ENCODE data around the gene GIT2.
A peak's percentile ranks its signal among the peaks of the same experiment; 100 is the strongest.
"Not testable (repeated sequence)": the region's sequence is repeated elsewhere in the genome, so short reads cannot be mapped to it uniquely, and the experiment has no call there.

The GIT2 gene

GRCh38 chr12:109916045-109916444 is 80.1 kb downstream of the GIT2 start:
- DNase-seq: no peak

GRCh38 chr12:109915171-109916040 is 80.8 kb downstream of the GIT2 start:
- no peak for DNase-seq

GRCh38 chr12:109914461-109914860 is 81.7 kb downstream of the GIT2 start:
- no peak for DNase-seq

GRCh38 chr12:109912855-109913321 is 83.3 kb downstream of the GIT2 start:
- no peak for DNase-seq

- peak in 1 of 5 donors; percentile 18 for DNase-seq
These were observed 85.2 kb downstream of the GIT2 start for GRCh38 chr12:109910969-109911348.

GRCh38 chr12:109910254-109910968 is 85.8 kb downstream of the GIT2 start:
- DNase-seq: no peak

- DNase-seq: no peak
These were observed 90.9 kb downstream of the GIT2 start for GRCh38 chr12:109905301-109905700.

- DNase-seq: no peak
These were observed 93.2 kb downstream of the GIT2 start for GRCh38 chr12:109902891-109903418.

- no peak for DNase-seq
These were observed 95.2 kb downstream of the GIT2 start for GRCh38 chr12:109900752-109901580.

GRCh38 chr12:109899783-109900751 is 96.1 kb downstream of the GIT2 start, which contains the start of gene TCHP:
TSS of gene TCHP (plus strand) at chr12:109900274. CDS start at chr12:109903027, 2,753 bp downstream.
- DNase-seq: peak; percentile 42 to 81 (median 63)

GRCh38 chr12:109899345-109899744 is 96.8 kb downstream of the GIT2 start:
- DNase-seq: not testable (repeated sequence)

- no peak for DNase-seq
These were observed 99.1 kb downstream of the GIT2 start for GRCh38 chr12:109897029-109897428.

GRCh38 chr12:109896188-109896587 is 100.0 kb downstream of the GIT2 start:
- DNase-seq: no peak

- no peak for DNase-seq
These were observed 101.2 kb downstream of the GIT2 start for GRCh38 chr12:109894939-109895338.

- no peak for DNase-seq
These were observed 102.7 kb downstream of the GIT2 start for GRCh38 chr12:109893261-109893995.

GRCh38 chr12:109892748-109893147 is 103.4 kb downstream of the GIT2 start:
- DNase-seq: peak in 1 of 5 donors; percentile 57

GRCh38 chr12:109892165-109892715 is 103.9 kb downstream of the GIT2 start:
- no peak for DNase-seq

GRCh38 chr12:109891731-109892130 is 104.4 kb downstream of the GIT2 start:
- DNase-seq: not testable (repeated sequence)

- DNase-seq: no peak
These were observed 105.5 kb downstream of the GIT2 start for GRCh38 chr12:109890620-109891170.
